NB4 (cell line): ENCODE results near the gene YWHAQ.

Source experiments
- MYC ChIP-seq: IDR thresholded peaks from 2 replicates; pipeline ENCODE4 v1.6.1; 2011; ENCODE audit warnings: low read depth, low read length
- POLR2A ChIP-seq: IDR thresholded peaks from 2 replicates; pipeline ENCODE4 v1.6.1; 2011; ENCODE audit warnings: mild to moderate bottlenecking; ENCODE audit not compliant: insufficient read length; ENCODE audit errors: extremely low read depth
- TF ChIP-seq, protein P1 (sequence below): IDR thresholded peaks from one replicate; pipeline ENCODE4 v1.5.1; 2012; ENCODE audit warnings: low read depth, low read length
- TF ChIP-seq, protein P2 (sequence below): IDR thresholded peaks from 2 replicates; pipeline ENCODE4 v1.6.1; 2011; ENCODE audit warnings: low read depth, low read length

DNA sequence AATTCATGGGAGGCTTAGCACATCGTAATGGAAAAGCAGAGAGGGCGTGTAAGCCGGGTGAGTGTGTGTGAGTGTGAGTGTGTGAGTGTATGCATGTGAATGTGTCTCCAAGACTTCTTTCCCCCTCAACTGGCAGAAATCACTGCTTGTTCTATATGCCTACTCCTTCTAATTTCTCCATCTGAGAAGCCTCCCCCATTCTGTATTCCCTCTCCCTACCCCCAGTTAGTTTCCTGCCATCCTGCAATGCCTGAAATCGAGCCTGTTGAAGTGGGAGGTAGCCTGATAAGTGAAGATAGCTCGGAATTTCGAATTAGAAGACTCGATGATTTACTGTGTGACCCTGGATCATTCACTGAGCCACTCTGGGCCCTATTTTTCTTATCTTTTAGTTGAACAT is 30.0 kb upstream of the YWHAQ start:
- TF ChIP-seq, protein P1, sequence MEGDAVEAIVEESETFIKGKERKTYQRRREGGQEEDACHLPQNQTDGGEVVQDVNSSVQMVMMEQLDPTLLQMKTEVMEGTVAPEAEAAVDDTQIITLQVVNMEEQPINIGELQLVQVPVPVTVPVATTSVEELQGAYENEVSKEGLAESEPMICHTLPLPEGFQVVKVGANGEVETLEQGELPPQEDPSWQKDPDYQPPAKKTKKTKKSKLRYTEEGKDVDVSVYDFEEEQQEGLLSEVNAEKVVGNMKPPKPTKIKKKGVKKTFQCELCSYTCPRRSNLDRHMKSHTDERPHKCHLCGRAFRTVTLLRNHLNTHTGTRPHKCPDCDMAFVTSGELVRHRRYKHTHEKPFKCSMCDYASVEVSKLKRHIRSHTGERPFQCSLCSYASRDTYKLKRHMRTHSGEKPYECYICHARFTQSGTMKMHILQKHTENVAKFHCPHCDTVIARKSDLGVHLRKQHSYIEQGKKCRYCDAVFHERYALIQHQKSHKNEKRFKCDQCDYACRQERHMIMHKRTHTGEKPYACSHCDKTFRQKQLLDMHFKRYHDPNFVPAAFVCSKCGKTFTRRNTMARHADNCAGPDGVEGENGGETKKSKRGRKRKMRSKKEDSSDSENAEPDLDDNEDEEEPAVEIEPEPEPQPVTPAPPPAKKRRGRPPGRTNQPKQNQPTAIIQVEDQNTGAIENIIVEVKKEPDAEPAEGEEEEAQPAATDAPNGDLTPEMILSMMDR = no peak
- TF ChIP-seq POLR2A (no peak), MYC (no peak)
- TF ChIP-seq, protein P2, sequence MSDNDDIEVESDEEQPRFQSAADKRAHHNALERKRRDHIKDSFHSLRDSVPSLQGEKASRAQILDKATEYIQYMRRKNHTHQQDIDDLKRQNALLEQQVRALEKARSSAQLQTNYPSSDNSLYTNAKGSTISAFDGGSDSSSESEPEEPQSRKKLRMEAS = no peak
